C4-2B (cell line): ENCODE measurements around the gene TBC1D22B.

Source experiments
- CTCF ChIP-seq: fragments of 450-650 bp; conservative IDR thresholded peaks from 2 replicates; pipeline ENCODE4 v1.5.1; 2017; ENCODE audit warnings: mild to moderate bottlenecking
- ZFX ChIP-seq: fragments of 450-650 bp; IDR thresholded peaks from 2 replicates; pipeline ENCODE4 v1.6.1; 2017

- TF ChIP-seq CTCF (no peak), ZFX (no peak)
These were observed 45.3 kb upstream of the TBC1D22B start for GRCh38 chr6:37212268-37212667.
